G401.6 (cell line): ENCODE measurements around the gene CENPP.

Source experiments
- FAIRE-seq: peaks from 2 replicates; lab custom pipeline; 2012; peaks lifted over from hg19 to GRCh38; lab: Jason Lieb, UNC

CENPP gene

DNA sequence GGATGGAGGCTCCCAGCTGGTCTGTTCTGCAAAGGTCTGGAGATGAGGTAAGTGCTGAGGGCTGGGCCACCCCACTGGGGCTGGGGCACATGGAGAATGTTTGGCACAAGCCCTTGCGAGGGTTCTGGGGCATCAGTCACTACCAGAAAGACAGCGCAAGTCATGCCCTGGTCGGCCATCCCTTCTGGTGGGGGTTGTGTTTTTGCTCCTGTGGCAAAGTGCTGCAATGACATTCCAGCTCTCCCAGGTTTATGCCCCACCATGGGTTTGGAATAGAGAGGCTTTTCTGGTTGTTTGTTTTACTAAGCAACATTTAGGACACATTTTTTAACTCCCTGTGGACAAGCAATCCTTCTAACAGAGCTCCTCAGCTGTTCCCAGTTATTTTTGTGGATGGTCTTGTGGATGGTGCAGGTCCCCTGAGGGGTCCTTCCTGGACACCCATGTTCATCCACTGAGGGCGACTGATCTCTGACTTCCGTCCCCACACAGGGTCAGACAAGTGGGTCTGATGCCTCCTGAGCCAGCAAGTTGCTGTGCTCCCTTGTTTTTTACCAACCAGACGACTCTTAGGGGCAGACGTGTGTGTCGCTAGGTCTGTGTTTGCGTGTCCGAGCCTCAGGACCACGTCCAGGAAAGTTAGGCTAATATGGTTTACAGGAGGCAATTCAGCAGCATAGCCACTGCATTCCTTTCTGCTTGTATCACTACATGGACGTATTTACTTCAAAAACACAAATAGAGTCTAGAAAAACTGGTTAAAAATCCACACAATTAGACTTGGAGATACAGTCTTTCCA lies 274.9 kb downstream of the CENPP start:
- no peak for FAIRE-seq

DNA sequence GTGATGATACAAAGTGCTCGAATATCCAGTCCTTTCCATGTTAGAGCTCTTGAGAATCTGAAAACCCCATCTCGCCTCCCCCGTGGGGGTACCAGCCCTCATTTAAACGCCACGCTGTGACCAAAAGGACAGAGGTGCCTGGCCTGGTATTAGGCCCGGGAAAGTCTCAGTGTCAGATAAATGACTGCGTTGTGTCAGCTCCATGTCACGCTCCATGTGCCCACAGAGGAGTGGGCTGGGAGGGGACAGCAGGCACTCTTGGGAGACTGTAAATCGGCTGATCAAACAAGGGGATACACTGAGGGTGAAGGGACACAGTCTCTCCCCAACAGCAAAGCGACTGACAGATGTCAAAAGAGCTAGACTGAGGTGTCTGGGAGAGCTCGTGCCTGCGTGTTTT lies 275.7 kb downstream of the CENPP start:
- no peak for FAIRE-seq

DNA sequence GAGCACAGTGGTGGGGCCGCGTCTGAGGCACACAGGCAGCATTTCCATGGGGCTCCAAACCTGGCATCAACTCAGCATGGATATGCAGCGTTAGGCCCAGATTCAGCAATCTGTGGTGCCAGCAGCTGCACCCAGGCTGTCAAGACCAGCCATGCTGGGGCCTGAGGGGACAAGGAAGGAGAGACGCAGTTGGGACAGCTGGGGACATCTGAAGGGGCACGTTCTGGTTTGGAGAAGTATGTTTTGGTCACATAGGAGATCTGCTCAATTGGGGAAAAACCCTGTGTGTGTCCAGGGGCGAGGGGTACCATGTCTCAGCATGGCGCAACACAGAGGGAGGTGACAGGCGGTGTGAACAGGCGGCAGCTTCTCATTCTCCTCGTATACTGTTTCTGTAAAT lies 276.7 kb downstream of the CENPP start:
- FAIRE-seq, result no peak

DNA sequence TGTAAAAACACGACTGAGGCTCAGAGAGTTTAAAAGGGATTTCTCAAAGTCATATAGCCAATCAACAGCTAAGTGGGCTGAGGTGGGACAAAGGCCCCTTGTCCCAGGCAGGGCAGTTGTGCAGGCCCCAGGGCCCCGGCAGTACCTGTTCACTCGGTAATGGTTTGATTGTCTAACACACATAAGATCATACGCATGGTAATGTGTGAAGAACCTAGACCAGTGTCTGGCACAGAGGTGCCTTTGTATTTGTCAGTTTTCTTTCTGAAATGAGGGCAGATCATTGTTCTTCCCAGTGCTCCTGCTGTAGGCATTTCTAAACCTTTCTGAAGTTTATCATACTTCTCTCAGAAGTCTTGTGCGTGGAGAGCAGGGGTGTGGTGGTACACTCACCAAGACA lies 277.3 kb downstream of the CENPP start:
- no peak for FAIRE-seq

DNA sequence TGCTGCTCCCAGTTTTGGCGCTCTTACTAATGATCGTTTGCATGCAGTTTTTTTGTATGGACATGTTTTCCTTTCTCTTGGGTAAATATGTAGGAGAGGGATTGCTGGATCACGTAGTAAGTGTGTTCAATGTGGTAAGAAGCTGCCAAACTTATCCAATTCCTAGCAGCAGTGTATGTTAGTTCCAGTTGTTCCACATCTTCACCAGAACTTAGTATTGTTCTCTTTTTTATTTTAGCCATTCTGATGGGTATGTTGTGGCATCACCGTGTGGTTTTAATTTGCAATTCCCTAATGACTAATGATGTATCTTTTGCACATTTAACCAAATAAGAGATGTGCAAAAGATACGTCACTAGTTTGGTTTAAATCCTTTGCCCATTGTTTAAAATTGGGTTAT lies 278.2 kb downstream of the CENPP start:
- no peak for FAIRE-seq

DNA sequence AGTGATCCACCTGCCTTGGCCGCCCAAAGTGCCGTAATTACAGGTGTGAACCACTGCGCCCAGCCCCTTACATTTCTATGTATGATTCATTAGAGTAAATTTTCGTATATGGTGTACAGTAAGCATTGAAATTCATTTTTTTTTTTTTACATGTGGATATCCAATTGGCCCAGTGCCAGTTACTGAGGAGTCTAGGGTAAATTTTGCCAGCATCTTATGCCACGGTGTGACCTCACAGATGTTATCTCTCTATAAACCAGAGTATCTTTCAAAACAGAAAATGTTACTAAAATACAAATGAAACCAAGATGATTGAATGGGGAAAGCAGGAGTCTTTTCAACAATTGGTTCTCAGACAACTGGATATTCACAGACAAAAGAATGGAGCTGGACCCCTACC lies 279.5 kb downstream of the CENPP start:
- no peak for FAIRE-seq

DNA sequence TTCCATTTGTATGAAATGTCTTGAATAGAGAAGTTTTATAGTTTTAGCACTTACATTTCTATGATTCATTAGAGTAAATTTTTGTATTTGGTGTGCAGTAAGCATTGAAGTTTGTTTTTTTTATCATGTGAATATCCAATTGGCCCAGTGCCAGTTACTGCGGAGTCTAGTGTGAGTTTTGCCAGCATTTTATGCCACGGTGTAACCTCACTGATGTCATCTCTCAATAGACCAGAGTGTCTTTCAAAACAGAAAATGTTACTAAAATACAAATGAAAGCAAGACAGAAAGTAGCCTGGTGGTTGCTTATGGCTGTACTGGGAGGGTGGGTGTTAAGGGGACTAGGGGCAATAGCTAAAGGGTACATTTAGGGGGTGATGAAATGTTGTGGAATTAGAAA lies 281.3 kb downstream of the CENPP start:
- FAIRE-seq, result no peak

DNA sequence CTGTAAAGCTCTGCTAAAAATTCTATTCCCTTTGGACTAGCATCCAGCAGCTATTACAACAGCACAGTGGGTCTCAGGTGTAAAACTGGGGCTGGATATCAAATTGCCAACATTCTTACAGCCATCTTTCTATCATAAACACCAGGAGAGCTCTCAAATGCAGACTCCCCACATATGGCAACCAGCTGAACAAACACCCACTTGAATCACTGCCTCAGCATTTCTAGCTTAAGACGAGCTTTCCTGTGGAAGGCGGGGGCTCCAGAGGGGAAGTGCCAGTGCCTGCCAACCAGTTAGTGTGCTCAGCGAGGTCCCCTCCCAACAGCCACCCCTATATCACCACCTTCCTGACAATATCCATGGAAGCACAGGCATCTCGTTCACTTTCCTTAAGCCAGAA lies 282.0 kb downstream of the CENPP start:
- FAIRE-seq, result no peak

DNA sequence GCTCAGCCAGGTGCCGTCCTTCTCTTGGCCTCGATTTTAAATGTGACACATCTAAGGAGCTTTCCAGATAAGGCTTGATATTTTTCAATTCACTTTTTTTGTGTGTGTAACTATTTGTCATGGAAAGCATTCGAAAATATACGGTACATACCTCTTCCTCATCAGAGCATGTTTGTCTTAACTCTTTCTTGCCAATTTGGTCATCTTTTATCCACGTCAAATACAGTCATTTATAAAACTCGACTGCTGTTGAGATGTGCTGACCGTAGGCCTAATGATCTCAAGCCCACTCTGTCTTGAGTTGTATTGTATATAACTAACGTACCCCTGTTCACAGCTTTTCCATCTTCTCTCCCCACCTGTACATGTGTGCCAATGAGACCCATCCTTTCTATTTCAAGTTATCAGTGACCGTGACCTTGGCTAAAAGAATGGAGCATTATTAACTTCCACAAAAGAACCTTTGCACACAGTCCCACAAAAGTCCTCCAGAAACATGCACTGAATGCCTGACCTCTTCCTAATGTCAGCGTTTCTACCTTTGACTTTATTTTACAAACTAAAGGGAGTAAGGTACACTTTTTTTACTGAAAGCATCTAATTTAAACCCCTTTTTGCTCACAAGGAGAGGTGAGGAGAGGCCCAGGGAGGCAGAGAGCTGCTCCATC lies 282.6 kb downstream of the CENPP start:
- no peak for FAIRE-seq

DNA sequence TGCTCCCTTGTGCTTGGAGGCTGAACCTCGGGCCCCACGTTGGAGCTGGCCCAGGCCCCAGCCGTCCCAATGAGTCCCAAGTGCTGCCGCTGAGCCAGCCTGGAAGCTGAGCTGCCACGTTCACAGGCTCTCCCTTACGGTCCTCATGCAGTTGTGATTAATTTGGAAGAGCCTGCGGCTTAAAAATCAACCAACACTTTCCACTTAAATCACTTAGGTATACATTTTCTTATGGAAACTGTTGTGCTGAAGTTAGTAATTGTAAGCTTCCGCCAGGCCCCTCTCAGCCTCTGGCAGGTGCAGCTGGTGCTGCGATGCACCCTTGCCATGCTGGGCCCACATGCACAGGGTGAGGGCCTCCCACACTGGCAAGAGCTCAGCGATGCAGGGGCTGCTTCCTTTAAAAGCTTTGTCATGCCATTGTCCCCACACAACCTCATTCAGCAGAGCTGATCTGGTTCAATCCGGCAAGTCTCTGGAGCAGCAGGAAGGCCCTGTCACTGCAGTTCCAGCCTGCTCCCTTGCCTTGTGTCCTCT lies 283.2 kb downstream of the CENPP start:
- no peak for FAIRE-seq

DNA sequence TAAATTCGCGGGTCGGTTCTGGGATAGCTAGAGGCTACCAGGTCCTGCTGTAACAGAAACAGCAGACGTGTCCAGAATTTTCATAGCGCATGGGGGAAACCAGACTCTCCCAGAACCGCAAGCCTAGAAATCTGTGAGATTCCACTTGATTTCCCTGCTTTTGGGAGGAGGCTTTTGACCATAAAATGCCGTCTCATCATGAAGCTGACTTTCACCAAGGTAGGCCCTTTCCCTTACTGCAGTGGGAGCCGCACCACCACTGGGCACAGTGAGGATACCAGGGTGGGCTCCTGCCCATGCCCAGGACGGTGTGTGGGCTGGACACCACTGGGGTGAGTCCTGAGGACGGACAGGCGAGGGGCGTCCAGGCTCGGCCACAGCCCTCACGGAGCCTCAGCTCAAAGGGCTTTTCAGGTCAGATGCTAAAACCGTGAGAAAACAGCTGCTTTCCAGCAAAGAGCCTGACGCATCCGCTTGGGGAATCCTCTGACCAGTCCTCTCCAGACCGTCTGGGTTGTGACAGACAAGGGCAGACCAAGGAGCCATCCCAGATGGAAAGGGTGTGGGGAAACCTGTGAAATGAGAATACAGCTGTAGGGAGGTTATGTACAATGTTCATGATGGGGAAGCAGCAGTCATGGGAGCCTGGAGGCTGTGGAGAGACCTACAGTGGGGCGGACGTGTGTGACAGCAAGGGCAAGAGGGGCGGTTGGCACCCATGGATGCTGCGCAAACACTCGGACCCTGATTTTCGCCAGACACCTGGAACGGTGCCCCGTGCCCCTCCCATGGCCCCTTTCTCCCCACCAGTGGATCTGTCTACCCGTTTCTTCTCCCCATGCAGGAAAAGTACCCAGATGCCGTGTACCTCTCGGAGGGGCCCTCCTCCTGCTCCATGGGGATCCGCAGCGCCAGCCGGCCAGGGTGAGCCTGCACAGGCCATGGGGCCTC lies 285.0 kb downstream of the CENPP start:
- no peak for FAIRE-seq

DNA sequence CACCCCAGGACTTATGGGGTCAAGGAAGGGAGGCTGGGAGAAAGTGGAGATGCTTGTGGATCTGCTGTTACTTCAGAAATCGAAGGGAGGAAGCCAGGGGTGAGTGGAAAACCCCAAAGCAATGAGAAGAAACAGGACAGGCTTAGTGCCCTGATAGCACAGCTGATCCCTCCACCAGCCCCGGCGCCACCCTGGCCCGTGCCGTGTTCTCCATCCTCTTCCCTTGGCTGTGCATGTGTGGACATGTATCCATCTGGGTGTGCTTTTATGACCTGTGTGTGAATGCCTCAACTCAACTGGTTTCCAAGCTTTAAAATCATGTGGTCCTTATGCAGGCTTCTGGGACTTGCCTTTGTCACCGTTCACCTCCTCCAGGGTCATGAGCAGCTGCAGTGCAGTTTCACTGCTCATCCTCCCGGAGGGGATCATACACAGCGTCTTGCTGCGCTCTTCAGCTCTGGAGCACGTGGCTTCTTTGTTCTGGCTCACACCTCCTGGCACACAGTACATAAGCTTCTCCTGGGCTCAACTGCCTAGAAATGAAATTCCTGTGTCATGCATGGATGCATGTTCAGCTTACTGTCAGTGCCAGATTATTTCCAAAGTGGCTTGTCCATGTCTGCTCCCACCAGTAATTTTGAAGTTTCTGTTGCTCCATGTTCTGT lies 286.0 kb downstream of the CENPP start:
- FAIRE-seq, result no peak

DNA sequence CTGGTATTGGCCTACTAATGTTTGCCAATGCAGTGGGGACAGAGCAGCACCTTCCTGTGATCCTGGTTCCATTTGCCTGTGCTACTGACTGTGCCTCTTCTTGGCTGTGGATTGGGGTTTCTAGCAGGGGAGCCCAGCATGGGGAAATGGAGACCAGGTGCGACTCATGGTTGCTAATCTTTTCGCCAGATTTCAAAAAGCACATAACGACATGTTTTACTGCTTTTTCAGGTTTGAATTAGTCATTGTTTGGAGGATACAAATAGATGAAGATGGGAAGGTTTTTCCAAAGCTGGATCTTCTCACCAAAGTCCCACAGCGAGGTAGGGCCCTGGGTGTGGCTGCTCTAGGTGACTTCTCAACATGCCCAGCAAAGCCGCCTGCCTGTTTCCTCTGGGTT lies 286.5 kb downstream of the CENPP start:
- FAIRE-seq, result no peak

DNA sequence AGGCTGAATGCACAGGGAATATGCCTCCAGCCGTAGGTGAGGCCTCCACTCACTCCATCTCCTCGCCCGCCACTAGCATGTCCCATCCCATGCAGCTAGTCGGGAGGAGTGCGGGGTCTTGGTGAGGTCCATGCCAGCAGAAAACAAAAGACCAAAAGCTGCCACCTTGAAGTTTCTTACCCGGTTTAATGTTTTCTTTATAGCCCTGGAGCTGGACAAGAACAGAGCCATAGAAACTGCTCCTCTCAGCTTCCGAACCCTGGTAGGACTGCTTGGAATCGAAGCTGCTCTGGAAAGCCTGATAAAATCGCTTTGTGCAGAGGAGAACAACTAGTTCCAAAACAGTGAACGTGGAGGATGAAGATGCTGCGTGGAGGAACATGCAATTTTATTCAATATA lies 287.1 kb downstream of the CENPP start:
- no peak for FAIRE-seq

DNA sequence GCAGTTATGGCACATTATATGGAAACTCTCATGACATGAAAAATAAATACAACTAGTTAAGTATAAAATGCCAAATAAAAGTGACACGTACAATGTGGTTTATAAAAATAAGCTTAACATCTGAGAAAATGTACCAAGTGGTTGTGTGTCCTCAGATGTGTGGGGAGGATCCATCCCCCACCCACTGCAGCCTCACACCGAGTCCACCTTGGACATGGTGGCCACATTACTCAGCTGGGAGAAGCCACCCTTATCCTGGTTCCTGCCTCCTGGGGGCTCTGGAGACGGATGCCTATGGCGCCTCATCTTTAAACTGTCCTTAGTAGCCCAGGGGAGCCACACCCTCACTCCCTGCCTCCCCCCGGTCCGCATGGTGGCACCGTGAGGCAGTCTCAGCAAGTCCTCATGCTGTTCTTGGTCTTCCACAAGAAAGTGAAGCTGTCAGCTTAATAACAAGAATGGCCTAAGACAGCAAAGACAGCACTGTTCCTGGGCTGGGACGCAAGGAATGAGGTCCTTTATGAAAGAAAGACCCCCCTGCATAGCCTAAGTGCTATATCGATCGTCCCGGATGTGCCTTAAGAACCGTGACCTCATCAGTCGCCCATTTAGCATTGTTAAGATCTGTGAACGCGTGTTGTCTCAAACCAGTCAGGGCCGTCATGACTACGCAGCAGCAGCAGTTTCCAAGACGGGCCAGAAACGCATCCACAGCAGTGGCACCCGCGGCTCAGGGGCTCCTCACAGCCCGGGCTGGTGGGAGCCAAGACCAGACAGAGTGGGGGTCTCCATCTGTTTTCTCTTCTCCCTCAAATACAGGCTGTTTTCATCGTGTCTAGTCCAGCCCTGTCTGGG lies 287.7 kb downstream of the CENPP start:
- no peak for FAIRE-seq

DNA sequence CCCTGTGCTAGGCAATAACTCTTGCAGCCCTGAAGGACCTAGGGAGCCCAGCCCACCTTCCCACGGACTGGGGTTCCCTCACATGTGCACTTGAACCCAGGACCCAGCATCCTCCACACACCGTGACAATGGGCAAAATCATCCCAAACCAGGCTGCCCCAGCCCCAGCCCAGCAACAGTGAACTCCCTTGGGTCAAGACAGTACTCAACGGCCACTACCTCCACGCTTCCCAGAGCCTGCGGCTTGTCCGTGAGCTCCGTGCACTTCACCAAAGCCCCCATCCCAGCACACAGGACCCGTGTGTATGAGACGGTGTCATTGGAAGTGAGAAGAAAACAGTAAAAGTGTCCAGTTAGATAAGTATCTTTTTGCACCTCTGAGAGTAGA lies 288.4 kb downstream of the CENPP start:
- no peak for FAIRE-seq

DNA sequence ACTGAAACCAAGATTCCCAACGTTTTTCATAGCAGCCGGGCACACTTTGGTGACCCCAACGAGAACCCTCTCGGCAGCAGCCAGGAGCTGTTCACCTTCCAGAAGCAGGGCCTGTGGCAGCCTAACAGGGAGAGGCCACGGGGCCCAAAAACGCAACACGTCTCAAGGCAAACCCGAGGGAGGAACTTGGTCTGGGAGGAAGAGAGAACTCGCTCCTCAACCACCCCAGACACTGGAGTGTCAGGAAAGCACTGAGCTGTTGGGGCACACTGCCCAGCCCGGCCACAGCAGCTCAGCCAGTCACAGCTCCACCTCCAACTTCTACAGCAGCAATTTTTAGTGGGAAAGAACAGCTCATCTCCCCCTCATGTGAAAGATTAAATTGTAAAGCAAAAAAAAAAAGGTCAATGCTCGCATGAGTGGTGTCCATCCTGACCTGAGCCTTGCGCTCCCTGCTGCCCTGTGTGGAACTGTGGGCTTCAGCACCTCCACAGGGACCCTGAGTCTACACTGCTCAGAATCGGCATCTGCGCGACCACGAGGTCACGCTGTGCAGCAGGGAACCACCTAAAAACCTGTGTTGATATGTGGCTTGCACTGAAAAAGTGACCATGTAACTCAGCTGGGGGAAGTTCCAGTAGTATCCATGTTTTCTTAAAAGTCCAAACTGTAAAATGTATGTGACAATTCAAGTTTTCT lies 289.2 kb downstream of the CENPP start:
- no peak for FAIRE-seq

DNA sequence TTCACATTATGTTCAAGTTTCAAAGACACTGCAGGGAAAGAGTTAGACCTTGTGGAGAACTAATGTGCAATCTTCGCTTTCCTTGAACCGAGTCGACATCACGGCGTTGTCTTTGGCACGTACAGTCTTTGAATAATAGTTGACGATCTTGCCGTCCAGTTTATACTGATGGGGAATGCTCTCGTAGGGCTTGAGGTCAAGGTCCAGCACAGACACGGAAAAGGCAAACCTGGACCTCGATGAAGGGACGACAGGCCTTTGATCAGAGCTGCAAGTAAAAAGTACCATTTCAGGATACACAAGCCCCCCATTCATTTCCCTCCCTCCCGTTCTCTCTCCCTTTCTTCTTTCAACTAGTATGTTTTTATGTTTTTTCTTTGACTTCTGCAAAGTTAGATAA lies 290.0 kb downstream of the CENPP start:
- no peak for FAIRE-seq

DNA sequence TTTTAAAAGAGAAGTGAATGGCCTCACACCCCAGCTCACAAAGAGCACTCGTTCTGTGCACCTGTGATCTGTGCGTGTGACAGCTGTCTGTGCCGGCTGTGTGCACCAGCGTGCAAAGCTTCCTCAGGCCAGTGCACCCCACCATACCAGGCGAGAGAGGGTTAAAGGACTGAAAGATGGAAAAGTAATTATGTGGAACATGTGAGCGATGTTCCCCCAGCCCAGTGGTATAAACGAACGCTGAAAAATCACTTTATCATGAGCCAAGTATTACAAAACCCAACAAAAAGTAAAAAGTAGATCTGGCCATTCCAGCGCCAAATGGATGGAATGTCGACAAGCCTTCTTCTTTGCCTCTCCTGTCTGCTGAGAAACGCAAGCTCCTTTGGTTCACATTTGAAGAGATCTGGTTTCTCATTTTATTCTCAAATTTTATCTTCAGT lies 290.5 kb downstream of the CENPP start:
- FAIRE-seq, result no peak

DNA sequence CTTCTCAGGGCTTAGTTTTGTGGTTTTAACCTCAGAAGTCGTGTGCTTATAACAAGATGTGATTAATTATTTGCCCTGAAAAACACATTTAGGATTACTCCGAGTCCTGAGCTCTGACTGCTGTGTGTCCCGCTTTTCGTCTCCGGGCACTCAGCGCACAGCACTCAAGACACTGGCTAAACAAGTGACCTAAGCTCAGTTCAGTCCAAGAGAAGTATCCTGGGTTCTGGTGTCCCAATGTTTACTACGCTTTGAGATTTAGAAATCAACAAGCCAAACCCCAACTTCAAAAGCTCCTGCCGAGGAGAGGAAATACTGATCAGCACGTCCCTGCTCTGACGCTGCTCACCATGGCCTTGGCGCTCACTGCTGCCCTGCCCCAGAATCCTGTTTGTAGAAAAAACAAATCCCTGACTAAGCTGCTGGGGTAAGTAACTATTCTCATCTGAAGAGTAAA lies 290.9 kb downstream of the CENPP start:
- FAIRE-seq, result no peak
